MM.1S (cell line): ENCODE measurements around the gene SMURF2.

Experiments
- CTCF ChIP-seq: fragments of 300-600 bp; sonication (generic); IDR thresholded peaks from 2 replicates; pipeline ENCODE4 v1.5.1; 2016; ENCODE audit warnings: antibody characterized with exemption, low read length, mixed read lengths
- EZH2 ChIP-seq: fragments of 300-600 bp; sonication (generic); optimal IDR thresholded peaks from 2 replicates; pipeline ENCODE3; 2017; ENCODE audit warnings: low read depth, mild to moderate bottlenecking, antibody characterized with exemption, low read length, mixed read lengths

- TF ChIP-seq CTCF (no peak), EZH2 (no peak)
Observed at GRCh38 chr17:64698725-64699124, 36.6 kb upstream of the SMURF2 start.
